Urinary bladder (tissue), 4 donors: ENCODE results near the gene PITX1. TPM values are rescaled to one million over a fixed set of nuclear protein-coding genes. Genes with fewer than 3 reads are reported as not detected.

Experiments
- DNase-seq: peaks from one replicate; pipeline ENCODE4 v3.0.0-alpha.2; 2015; ENCODE audit errors: extremely low spot score
- H3K27ac ChIP-seq: one replicate; pipeline ENCODE4 v1.5.1; 2013; ENCODE audit warnings: low read depth, mild to moderate bottlenecking, moderate library complexity
- H3K36me3 ChIP-seq: one replicate; pipeline ENCODE4 v1.6.1; 2013; ENCODE audit warnings: mild to moderate bottlenecking, moderate library complexity; ENCODE audit not compliant: insufficient read depth
- H3K4me1 ChIP-seq: one replicate; pipeline ENCODE4 v1.6.1; 2013; ENCODE audit warnings: mild to moderate bottlenecking, moderate library complexity; ENCODE audit not compliant: insufficient read depth
- H3K4me3 ChIP-seq: one replicate; pipeline ENCODE4 v1.5.1; 2013; ENCODE audit warnings: low read depth, low read length
- WGBS: extraction: QIAGEN DNeasy Blood & Tissue Kit; methylation state at CpG from one replicate; pipeline ENCODE4 v1.1.7; 2013; 5-methylcytosine and 5-hydroxymethylcytosine counted together
- polyA plus RNA-seq: library from polyadenylated mRNA; stranded (reverse); fragments of 200-250 nt; gene quantifications from one replicate; pipeline ENCODE4 v1.2.3, GENCODE V29; 2013
- total RNA-seq: library from RNA; depleted of rRNA; stranded (reverse); fragments of >200 nt; gene quantifications from one replicate; pipeline ENCODE4 v1.2.3, GENCODE V29; 2014
- donor health status: healthy with polysubstance abuse.
- donor health status: healthy.

Gene PITX1
- total and polyA plus RNA-seq, 2 donors = 50.1 to 178 TPM

DNA sequence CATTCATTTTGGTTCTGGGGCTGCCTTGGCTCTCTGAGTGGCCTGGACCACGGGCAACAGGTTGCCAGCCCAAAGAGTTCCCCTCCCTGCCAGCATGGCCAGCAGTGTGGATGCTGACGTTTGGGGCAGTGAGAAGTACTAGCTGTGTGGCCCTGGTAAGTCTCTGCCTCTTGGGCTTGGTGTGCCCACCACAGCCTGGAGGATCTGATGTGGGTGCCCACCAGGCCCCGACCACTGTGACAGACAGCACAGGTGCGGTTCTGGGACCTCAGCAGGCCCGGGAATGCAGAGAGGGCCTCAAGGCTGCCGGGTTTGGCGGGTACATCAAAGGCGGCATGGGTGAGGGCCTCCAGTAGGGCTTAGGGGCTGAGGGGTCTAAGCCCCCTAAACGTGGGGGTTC, 33.6 kb upstream of the PITX1 start:
- H3K4me3 ChIP-seq = no peak overlapping the region
- no peak for DNase-seq
- H3K36me3 ChIP-seq = no peaks in the 10 kb centered on the region
- H3K27ac ChIP-seq = no peak overlapping the region
- WGBS = 82% methylated on average over 9 of the region's 9 CpGs
- H3K4me1 ChIP-seq = no peaks in the 10 kb centered on the region

DNA sequence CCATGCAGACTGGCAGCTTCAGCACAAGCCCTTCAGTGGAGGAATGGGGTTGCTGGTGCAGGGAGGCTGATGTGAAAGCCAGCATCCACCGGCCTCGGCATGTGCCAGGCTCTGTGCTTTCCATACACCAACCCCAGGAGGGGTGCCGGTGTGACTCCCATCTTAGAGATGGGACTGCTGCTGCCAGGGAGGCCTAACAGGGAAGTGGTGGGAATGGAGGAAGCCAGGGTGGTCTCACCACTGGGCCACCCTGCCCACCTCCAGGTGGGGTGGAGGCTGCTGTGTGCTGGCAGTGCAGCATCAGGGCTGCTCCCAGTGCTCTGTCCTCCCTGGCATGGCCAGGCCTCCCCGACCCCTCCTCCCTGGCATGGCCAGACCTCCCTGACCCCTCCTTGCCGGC, 32.8 kb upstream of the PITX1 start:
- WGBS = 83% methylated on average over 5 of the region's 5 CpGs
- H3K4me3 ChIP-seq = no peak overlapping the region
- H3K27ac ChIP-seq = no peak overlapping the region
- no peaks in the 10 kb centered on the region for H3K4me1 ChIP-seq
- no peaks in the 10 kb centered on the region for H3K36me3 ChIP-seq
- no peak for DNase-seq

DNA sequence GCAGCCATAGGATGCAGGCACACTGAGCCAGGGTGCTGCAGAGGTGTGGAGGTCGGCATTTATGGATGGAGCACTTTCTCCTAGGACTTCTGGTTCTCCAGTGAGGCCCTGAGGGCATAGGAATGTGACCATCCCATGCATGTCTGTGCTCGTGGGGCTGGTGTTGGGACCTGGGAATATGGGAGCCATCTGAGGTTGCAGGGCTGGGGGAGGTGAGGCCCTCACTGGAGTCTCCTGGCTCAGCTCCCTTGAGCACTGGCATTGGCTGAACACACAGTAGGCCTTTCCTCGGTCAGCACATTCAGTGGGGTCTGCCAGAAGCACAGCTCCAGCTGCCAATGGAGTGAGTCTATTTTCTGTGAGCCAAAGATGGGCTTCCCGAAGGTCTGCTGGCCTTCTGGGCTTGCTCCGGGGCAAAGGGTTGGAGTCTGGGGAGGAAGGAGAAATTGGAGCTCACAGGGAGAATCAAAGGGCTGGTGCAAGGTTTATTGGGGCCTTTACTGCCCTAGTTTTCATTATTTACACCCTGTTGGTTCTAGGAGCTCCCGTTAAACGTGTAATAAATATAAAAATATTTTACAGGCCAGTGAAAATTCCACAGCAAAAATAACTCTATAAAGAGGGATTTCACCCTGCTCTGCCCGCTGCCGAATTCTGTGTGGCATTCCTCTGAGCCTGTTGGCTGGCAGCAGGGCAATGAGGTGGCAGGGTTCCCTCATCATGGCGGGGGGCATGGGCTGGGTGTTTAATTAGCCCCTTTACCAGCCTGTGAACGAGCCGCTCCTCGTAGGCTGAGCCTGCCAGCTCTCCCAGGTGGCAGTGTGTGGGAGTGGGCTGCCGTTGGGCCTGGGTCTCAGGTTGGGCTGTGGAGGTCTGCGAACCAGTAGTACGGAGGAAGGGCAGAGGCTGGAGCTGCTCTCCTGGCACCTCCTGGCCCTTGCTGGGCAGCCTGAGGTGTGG, 31.6 kb upstream of the PITX1 start:
- Histone ChIP-seq H3K4me1 (no peaks in the 10 kb centered on the region), H3K36me3 (no peaks in the 10 kb centered on the region), H3K4me3 (no peak overlapping the region), H3K27ac (no peak overlapping the region)
- 58% methylated on average over 16 of the region's 16 CpGs for WGBS
- DNase-seq = no peak

DNA sequence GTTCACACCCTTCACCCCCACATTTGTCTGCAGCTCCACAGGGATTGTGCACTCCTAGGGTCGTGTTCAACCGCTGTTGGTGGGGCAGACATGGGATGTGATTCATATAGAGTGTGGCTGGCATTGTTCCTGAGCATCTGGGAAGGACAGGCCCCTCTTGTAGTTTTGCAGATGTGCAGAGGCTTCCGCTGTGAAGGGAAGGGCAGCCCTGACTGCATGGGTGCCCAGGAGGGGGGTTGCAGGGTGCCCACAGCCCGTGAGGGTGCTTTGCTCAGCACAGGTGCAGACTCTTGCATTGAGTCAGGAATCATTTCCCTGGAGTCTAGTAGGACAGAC, 30.2 kb upstream of the PITX1 start:
- DNase-seq = no peak
- no peaks in the 10 kb centered on the region for H3K36me3 ChIP-seq
- no peak overlapping the region for H3K4me3 ChIP-seq
- H3K4me1 ChIP-seq = no peaks in the 10 kb centered on the region
- H3K27ac ChIP-seq = no peak overlapping the region
- WGBS = 70% methylated on average over 4 of the region's 4 CpGs

DNA sequence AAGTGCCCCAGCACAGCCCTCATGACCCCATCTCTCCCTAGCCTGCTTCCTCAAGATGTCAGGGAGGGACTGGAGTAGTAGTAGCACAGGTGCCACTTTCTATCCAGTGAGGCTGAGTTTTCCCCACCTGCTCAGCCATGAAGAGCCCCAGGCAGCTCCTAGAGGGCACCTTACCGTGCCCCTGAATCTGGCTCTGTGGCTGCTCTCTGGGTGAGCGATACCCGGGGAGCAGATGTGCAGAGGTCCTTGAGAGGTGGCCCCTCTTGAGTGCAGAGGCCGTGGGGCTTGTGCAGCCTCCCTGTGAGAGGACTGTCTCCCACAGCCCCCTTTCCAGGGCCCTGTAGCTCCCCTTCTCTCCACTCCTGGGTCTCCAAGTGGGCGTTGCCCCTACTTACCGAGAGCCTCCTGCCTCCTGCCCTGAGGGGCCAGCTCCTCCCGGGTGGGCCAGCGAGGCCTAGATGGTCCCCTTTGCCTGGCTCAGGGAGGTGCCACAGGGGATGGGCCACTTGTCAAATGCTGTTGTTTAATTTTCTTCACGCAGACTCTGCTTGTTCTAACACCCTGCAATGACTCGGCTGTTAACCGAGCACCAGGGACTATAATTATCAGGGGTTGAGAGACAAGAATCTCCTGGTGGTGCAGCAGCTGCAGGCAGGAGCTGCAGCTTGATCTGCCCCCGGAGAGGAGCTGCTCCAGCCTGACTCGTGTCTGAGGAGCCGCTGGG, 29.6 kb upstream of the PITX1 start:
- H3K27ac ChIP-seq = no peak overlapping the region
- H3K4me1 ChIP-seq = no peaks in the 10 kb centered on the region
- no peak for DNase-seq
- H3K36me3 ChIP-seq = no peaks in the 10 kb centered on the region
- H3K4me3 ChIP-seq = no peak overlapping the region
- 72% methylated on average over 14 of the region's 14 CpGs for WGBS

DNA sequence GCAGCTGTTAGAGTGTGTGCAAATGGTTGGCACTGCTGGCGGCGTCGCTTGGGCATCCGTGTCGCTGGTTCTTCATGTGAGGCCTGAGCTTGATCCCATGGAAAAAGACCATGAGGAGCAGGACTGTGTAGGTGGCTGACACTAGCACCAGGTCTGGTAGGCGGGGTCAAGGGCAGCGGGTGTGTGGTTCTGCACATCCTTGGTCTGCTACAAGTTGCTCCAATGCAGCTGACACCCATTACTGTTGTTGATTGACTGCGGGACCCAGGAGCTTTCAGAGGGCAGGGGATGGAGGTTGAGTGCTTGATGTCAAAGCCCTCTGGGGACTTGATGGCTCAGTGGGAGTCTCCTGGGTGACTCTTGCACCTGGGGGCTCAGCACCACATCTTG, 29.0 kb upstream of the PITX1 start:
- no peak overlapping the region for H3K4me3 ChIP-seq
- WGBS = 87% methylated on average over 8 of the region's 8 CpGs
- H3K4me1 ChIP-seq = no peaks in the 10 kb centered on the region
- no peaks in the 10 kb centered on the region for H3K36me3 ChIP-seq
- no peak for DNase-seq
- no peak overlapping the region for H3K27ac ChIP-seq

DNA sequence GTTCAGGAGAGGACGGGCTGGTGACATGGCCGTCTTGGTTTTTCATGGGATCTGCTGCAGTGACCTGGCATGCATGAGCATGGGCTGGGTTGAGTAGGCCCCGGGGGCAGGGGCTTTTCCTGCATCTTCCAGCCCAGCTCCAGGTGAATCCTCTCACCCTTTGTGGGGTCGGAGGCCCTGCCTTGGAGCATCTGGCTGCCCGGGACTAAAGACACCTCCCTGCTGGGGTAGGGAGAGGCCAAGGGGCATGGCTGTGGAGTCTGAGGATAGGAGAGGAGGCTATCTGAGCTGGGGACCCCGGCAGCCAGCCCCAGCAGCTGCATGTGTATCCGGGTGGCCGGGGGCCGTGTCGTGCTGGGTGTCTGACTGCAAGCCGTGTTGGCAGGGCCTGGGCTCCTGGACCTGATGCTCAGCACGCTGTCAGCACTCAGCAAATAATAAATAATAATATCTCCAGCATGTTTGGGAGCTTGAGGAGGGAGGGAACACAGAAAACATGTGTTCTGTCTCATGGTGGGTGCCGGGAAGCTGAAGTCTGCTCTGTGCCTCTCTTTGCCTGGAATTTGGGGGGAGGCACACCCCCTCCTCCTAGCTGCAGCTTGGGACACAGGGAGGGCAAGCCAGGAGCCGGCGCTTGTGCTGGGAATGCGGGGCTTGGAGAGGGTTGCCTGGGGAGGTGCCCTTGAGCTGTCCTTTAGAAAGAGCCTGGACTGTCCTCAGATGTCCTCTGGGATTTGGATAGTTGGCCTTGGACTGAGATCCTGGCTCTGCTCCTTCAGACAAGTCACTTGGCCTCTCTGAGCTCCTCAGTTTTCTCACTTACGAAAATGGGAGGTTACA, 28.4 kb upstream of the PITX1 start:
- DNase-seq = no peak
- Histone ChIP-seq H3K4me3 (no peak overlapping the region), H3K36me3 (no peaks in the 10 kb centered on the region), H3K4me1 (no peaks in the 10 kb centered on the region), H3K27ac (no peak overlapping the region)
- WGBS = 51% methylated on average over 17 of the region's 17 CpGs

DNA sequence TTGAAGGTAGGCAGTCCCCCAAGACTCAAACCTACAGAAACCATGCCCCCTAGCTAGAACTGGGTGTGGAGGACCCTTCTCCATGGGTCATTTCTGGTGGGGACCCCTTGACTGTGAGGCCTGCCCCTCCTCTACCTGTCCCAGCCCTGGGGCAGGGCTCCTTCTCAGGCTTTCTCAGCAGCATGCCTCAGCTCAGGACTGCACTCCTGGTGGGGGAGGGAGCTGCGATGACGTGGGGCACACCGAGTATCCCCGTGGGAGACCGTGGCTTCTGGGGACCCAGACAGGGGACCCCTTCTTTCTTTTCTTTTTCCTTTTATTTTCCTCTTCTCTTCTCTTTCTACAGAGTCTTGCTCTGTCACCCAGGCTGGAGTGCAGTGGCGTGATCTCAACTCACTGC, 27.0 kb upstream of the PITX1 start:
- no peak for DNase-seq
- H3K4me1 ChIP-seq = no peaks in the 10 kb centered on the region
- no peaks in the 10 kb centered on the region for H3K36me3 ChIP-seq
- no peak overlapping the region for H3K27ac ChIP-seq
- WGBS = 96% methylated on average over 6 of the region's 6 CpGs
- H3K4me3 ChIP-seq = no peak overlapping the region

DNA sequence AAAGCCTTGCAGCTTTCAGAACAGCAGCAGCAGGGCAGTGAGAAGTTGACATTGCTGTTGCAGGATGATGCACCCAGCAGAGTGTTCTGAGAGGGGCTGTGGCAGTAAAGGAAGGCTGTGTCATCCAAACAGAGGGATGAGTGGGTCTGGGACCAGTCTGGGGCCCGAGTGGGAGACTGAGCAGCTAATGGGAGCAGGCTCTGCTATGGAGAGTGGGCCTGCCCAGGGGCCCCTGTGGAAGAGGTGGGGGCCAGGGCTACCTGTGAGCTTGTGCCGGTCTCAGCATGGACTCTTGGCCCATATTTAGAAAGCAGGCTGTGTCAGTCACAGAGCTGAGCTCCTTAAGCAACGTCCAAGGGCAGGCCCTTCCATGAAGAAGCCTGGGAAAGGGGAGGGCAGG, 26.0 kb upstream of the PITX1 start:
- H3K36me3 ChIP-seq = no peaks in the 10 kb centered on the region
- 82% methylated on average over 3 of the region's 3 CpGs for WGBS
- H3K4me1 ChIP-seq = no peaks in the 10 kb centered on the region
- DNase-seq = no peak
- no peak overlapping the region for H3K4me3 ChIP-seq
- no peak overlapping the region for H3K27ac ChIP-seq

DNA sequence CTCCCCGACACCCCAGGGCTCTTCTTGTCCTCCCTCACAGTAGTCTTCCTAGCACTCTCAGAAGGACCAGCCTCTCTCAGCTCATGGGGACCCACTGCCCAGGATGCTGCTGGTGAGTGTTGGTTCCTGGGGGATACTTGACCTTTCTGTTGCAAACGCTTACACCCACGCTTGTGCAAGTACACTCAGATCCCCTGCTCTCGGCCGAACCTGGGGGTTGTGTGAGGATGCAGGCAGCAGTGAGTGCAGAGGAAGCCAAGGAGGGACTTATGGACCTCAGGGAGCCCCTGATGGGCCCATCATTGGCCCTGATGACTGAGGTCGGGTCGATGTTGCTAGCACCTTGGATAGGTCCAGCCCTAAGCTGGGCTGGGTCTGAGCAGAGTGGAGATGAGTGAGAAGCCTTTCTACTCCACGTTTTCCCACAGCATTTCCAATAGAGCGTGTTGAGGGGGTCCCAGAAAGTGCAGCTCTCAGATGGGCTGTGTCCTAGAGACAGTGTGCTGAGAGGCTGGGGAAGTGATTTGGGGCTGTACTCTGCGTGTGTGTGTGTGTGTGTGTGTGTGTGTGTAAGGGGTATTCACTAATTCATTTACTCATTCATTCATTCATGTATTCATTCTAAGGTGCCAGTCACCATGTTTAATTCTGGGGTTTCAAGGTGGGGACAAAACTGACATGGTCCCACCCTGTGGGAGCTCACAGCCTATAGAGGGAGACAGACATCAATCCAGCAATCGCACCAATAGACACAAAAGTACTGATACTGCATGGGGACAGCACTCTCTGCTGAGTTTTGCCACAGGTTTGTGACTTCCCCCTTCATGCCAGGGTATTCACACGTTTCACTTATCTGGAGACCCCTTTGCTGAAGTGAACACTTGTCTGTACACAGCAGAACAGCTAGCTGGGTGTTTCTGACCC, 25.2 kb upstream of the PITX1 start:
- DNase-seq = no peak
- Histone ChIP-seq H3K4me1 (no peaks in the 10 kb centered on the region), H3K36me3 (no peaks in the 10 kb centered on the region), H3K4me3 (no peak overlapping the region), H3K27ac (no peak overlapping the region)
- WGBS = 85% methylated on average over 12 of the region's 12 CpGs

DNA sequence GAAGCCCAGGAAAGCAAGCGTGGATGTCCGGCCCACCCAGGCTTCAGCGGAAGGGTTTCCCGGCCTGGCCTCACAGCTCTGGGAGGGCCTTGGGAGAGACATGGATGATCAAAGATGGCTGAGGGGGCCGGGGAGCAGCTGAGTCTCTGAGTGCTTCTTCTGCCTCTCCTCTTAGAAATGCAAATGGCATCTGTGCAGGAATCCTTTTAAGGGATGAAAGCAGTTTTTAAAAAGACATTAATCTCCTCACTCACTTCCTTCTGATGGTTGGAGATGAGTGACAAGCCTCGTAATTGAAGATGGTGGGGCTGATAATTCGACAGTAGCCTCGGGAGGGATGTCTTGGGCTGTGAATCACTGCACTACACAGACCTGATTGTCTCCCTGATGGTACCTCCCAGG, 24.3 kb upstream of the PITX1 start:
- no peak for DNase-seq
- Histone ChIP-seq H3K4me1 (no peaks in the 10 kb centered on the region), H3K27ac (no peak overlapping the region), H3K4me3 (no peak overlapping the region), H3K36me3 (no peaks in the 10 kb centered on the region)
- 84% methylated on average over 8 of the region's 8 CpGs for WGBS

DNA sequence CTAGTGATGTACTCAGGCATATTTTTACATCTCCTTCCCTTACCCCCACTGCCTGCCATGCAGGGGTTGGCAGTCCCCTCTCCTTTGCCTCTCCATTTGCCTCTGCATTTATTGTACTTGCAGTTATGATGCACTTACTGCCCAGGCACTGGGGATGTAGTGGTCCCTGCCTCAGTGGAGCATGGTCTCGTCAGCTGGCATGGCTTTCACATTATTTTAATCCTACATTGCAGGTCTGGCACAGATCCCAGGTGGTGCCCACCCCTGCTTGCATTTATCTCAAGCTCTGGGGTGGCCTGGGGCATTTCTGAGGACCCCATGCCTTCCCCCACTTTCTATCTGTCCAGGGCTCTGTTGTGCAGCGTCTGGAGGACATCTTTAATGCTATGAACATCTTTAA, 23.2 kb upstream of the PITX1 start:
- Histone ChIP-seq H3K36me3 (no peaks in the 10 kb centered on the region), H3K4me3 (no peak overlapping the region), H3K4me1 (no peaks in the 10 kb centered on the region), H3K27ac (no peak overlapping the region)
- 88% methylated on average over 2 of the region's 2 CpGs for WGBS
- no peak for DNase-seq
